ENCODE results near the gene STK32B.

GRCh38 chr4:5118994-5119835 lies 67.9 kb downstream of the STK32B start:
- no peak for TF ChIP-seq CTCF (conservative IDR thresholded peaks at IDR 0.05; ENCODE audit: low read length)
- no peak for TF ChIP-seq EZH2phosphoT487 (IDR thresholded peaks at IDR 0.05; ENCODE audit: borderline replicate concordance, low read depth, low read length)
